ENCODE results near the gene COL25A1. TPM values are rescaled to one million over a fixed set of nuclear protein-coding genes. Genes with fewer than 3 reads are reported as not detected.
A peak's percentile ranks its signal among the peaks of the same experiment; 100 is the strongest.

The COL25A1 gene
- total RNA-seq, 1 experiment from 2014 or later, result 0.42 TPM

- no peaks in the 10 kb centered on the region for H3K36me3 ChIP-seq
Measured at GRCh38 chr4:108813261-108813660, 489.2 kb downstream of the COL25A1 start.

GRCh38 chr4:108811486-108811885, 491.0 kb downstream of the COL25A1 start:
- Histone ChIP-seq H3K36me3 (no peaks in the 10 kb centered on the region), H3K9me3 (replicated peaks) (no peaks in the 10 kb centered on the region), H3K4me3 (no peak overlapping the region), H3K27ac (no peak overlapping the region), H3K4me1 (replicated peaks) (no peaks in the 10 kb centered on the region), H3K27me3 (replicated peaks) (peaks cover 21% of the 10 kb centered on the region; the same call in 1 of the 2 replicates)
- no peak for DNase-seq (ENCODE audit: low read depth in 1 of 2, low spot score in 2 of 2)

More at GRCh38 chr4:108813261-108813660, 489.2 kb downstream of the COL25A1 start:
- DNase-seq (ENCODE audit: low read depth in 1 of 2, low spot score in 2 of 2), result no peak
- Histone ChIP-seq H3K4me1 (replicated peaks) (no peaks in the 10 kb centered on the region), H3K9me3 (replicated peaks) (no peaks in the 10 kb centered on the region), H3K27ac (no peak overlapping the region), H3K27me3 (replicated peaks) (peaks cover 21% of the 10 kb centered on the region; the same call in 1 of the 2 replicates), H3K4me3 (no peak overlapping the region)

GRCh38 chr4:108810087-108810486, 492.4 kb downstream of the COL25A1 start:
- no peak overlapping the region for H3K4me3 ChIP-seq
- H3K36me3 ChIP-seq, result no peaks in the 10 kb centered on the region
- H3K9me3 ChIP-seq (replicated peaks), result no peaks in the 10 kb centered on the region
- H3K27me3 ChIP-seq (replicated peaks), result peaks cover 14% of the 10 kb centered on the region; the same call in 1 of the 2 replicates
- H3K4me1 ChIP-seq (replicated peaks), result no peaks in the 10 kb centered on the region
- DNase-seq (ENCODE audit: low read depth in 1 of 2, low spot score in 2 of 2), result no peak
- H3K27ac ChIP-seq, result no peak overlapping the region

GRCh38 chr4:108804648-108805273, 497.7 kb downstream of the COL25A1 start:
- Histone ChIP-seq H3K4me1 (replicated peaks) (no peaks in the 10 kb centered on the region), H3K27ac (no peak overlapping the region), H3K36me3 (no peaks in the 10 kb centered on the region), H3K4me3 (no peak overlapping the region), H3K9me3 (replicated peaks) (no peaks in the 10 kb centered on the region), H3K27me3 (replicated peaks) (peaks cover 9% of the 10 kb centered on the region; the same call in 1 of the 2 replicates)
- no peak for DNase-seq (ENCODE audit: low read depth in 1 of 2, low spot score in 2 of 2)

- Histone ChIP-seq H3K9me3 (replicated peaks) (no peaks in the 10 kb centered on the region), H3K27ac (no peak overlapping the region), H3K27me3 (replicated peaks) (no peaks in the 10 kb centered on the region), H3K36me3 (no peaks in the 10 kb centered on the region), H3K4me3 (no peak overlapping the region), H3K4me1 (replicated peaks) (no peaks in the 10 kb centered on the region; the same call in 1 of the 2 replicates)
- DNase-seq (ENCODE audit: low read depth in 1 of 2, low spot score in 2 of 2), result no peak
Measured at GRCh38 chr4:108799306-108799705, 503.2 kb downstream of the COL25A1 start.

GRCh38 chr4:108796173-108796572, 506.3 kb downstream of the COL25A1 start:
- Histone ChIP-seq H3K4me3 (no peak overlapping the region), H3K9me3 (replicated peaks) (no peaks in the 10 kb centered on the region), H3K27ac (no peak overlapping the region), H3K4me1 (replicated peaks) (peaks cover 7% of the 10 kb centered on the region), H3K36me3 (no peaks in the 10 kb centered on the region), H3K27me3 (replicated peaks) (no peaks in the 10 kb centered on the region)
- no peak for DNase-seq (ENCODE audit: low read depth in 1 of 2, low spot score in 2 of 2)

- Histone ChIP-seq H3K4me1 (replicated peaks) (peaks cover 7% of the 10 kb centered on the region), H3K36me3 (no peaks in the 10 kb centered on the region), H3K9me3 (replicated peaks) (no peaks in the 10 kb centered on the region), H3K4me3 (no peak overlapping the region), H3K27ac (no peak overlapping the region), H3K27me3 (replicated peaks) (no peaks in the 10 kb centered on the region)
- DNase-seq (ENCODE audit: low read depth in 1 of 2, low spot score in 2 of 2), result no peak
Measured at GRCh38 chr4:108795733-108796132, 506.7 kb downstream of the COL25A1 start.

- H3K27ac ChIP-seq, result no peak overlapping the region
- peak in 1 of 2 experiments; percentile 44 for DNase-seq (ENCODE audit: low read depth in 1 of 2, low spot score in 2 of 2)
- H3K27me3 ChIP-seq (replicated peaks), result no peaks in the 10 kb centered on the region
- no peaks in the 10 kb centered on the region for H3K36me3 ChIP-seq
- no peak overlapping the region for H3K4me3 ChIP-seq
- H3K4me1 ChIP-seq (replicated peaks), result peaks cover 7% of the 10 kb centered on the region
- H3K9me3 ChIP-seq (replicated peaks), result no peaks in the 10 kb centered on the region
Measured at GRCh38 chr4:108794136-108794535, 508.3 kb downstream of the COL25A1 start.

- Histone ChIP-seq H3K4me1 (replicated peaks) (peaks cover 7% of the 10 kb centered on the region), H3K36me3 (no peaks in the 10 kb centered on the region), H3K9me3 (replicated peaks) (no peaks in the 10 kb centered on the region), H3K27ac (no peak overlapping the region), H3K4me3 (no peak overlapping the region), H3K27me3 (replicated peaks) (no peaks in the 10 kb centered on the region)
- no peak for DNase-seq (ENCODE audit: low read depth in 1 of 2, low spot score in 2 of 2)
Measured at GRCh38 chr4:108793415-108793814, 509.0 kb downstream of the COL25A1 start.

GRCh38 chr4:108788731-108789130, 513.7 kb downstream of the COL25A1 start:
- H3K27ac ChIP-seq, result no peak overlapping the region

GRCh38 chr4:108787724-108788123, 514.7 kb downstream of the COL25A1 start:
- Histone ChIP-seq H3K9me3 (replicated peaks) (no peaks in the 10 kb centered on the region), H3K27me3 (replicated peaks) (no peaks in the 10 kb centered on the region), H3K4me3 (no peak overlapping the region), H3K27ac (no peak overlapping the region), H3K36me3 (no peaks in the 10 kb centered on the region), H3K4me1 (replicated peaks) (no peaks in the 10 kb centered on the region)
- DNase-seq (ENCODE audit: low read depth in 1 of 2, low spot score in 2 of 2), result no peak

More at GRCh38 chr4:108788731-108789130, 513.7 kb downstream of the COL25A1 start:
- Histone ChIP-seq H3K4me1 (replicated peaks) (peaks cover 6% of the 10 kb centered on the region), H3K4me3 (no peak overlapping the region), H3K9me3 (replicated peaks) (no peaks in the 10 kb centered on the region), H3K36me3 (no peaks in the 10 kb centered on the region), H3K27me3 (replicated peaks) (no peaks in the 10 kb centered on the region)
- DNase-seq (ENCODE audit: low read depth in 1 of 2, low spot score in 2 of 2), result no peak

- no peaks in the 10 kb centered on the region for H3K36me3 ChIP-seq
- H3K27me3 ChIP-seq (replicated peaks), result no peaks in the 10 kb centered on the region
- DNase-seq (ENCODE audit: low read depth in 1 of 2, low spot score in 2 of 2), result no peak
- H3K4me1 ChIP-seq (replicated peaks), result no peaks in the 10 kb centered on the region
- no peak overlapping the region for H3K27ac ChIP-seq
- H3K9me3 ChIP-seq (replicated peaks), result no peaks in the 10 kb centered on the region
- H3K4me3 ChIP-seq, result no peak overlapping the region
Measured at GRCh38 chr4:108787106-108787505, 515.4 kb downstream of the COL25A1 start.

- no peak for DNase-seq (ENCODE audit: low read depth in 1 of 2, low spot score in 2 of 2)
Measured at GRCh38 chr4:108786351-108786750, 516.1 kb downstream of the COL25A1 start.

GRCh38 chr4:108783665-108784463, 518.6 kb downstream of the COL25A1 start:
- no peak overlapping the region for H3K4me3 ChIP-seq
- H3K27me3 ChIP-seq (replicated peaks), result no peaks in the 10 kb centered on the region
- no peak overlapping the region for H3K27ac ChIP-seq
- no peaks in the 10 kb centered on the region for H3K36me3 ChIP-seq
- no peaks in the 10 kb centered on the region for H3K9me3 ChIP-seq (replicated peaks)
- no peak for DNase-seq (ENCODE audit: low read depth in 1 of 2, low spot score in 2 of 2)
- H3K4me1 ChIP-seq (replicated peaks), result no peaks in the 10 kb centered on the region

More at GRCh38 chr4:108786351-108786750, 516.1 kb downstream of the COL25A1 start:
- Histone ChIP-seq H3K27ac (no peak overlapping the region), H3K4me3 (no peak overlapping the region), H3K4me1 (replicated peaks) (no peaks in the 10 kb centered on the region), H3K27me3 (replicated peaks) (no peaks in the 10 kb centered on the region), H3K9me3 (replicated peaks) (no peaks in the 10 kb centered on the region), H3K36me3 (no peaks in the 10 kb centered on the region)
